ENCODE measurements around the gene PGBD4. TPM values are rescaled to one million over a fixed set of nuclear protein-coding genes. Genes with fewer than 3 reads are reported as not detected.

Gene PGBD4
- total RNA-seq, 2 donors from 2014 or later: 1.0 to 4.6 TPM

- Histone ChIP-seq H3K27ac (no peak overlapping the region), H3K36me3 (replicated peaks in 1 of 2; ENCODE audit: insufficient read depth in 1 of 2, low read depth in 2 of 2) (no peaks in the 10 kb centered on the region), H3K4me3 (no peak overlapping the region), H3K4me1 (no peaks in the 10 kb centered on the region), H3K27me3 (no peaks in the 10 kb centered on the region), H3K9me3 (no peaks in the 10 kb centered on the region)
- ATAC-seq: no peak
- WGBS, 2 donors: 92 to 93% methylated on average over 1 of the region's 1 CpG
- TF ChIP-seq POLR2A (IDR thresholded peaks at IDR 0.05): no peak
- intact Hi-C loops (cut with DNase I): no loop called here
- no peak for DNase-seq
Observed at GRCh38 chr15:34133511-34133910, 31.6 kb downstream of the PGBD4 start.

- Histone ChIP-seq H3K27ac (no peak overlapping the region), H3K4me3 (no peak overlapping the region), H3K27me3 (no peaks in the 10 kb centered on the region), H3K4me1 (no peaks in the 10 kb centered on the region), H3K36me3 (replicated peaks in 1 of 2; ENCODE audit: insufficient read depth in 1 of 2, low read depth in 2 of 2) (peaks cover 0 to 10% of the 10 kb centered on the region in 2 donors), H3K9me3 (no peaks in the 10 kb centered on the region)
- WGBS, 2 donors: 59 to 60% methylated on average over 6 of the region's 6 CpGs
- DNase-seq (no peak), ATAC-seq (no peak)
- intact Hi-C loops (cut with DNase I): no loop called here
- TF ChIP-seq CTCF (IDR thresholded peaks at IDR 0.05) (no peak), POLR2A (IDR thresholded peaks at IDR 0.05) (no peak)
Observed at GRCh38 chr15:34147371-34148140, 45.7 kb downstream of the PGBD4 start.

- intact Hi-C loops (cut with DNase I): no loop called here
- WGBS, 2 donors: 88 to 93% methylated on average over 7 of the region's 7 CpGs
Observed at GRCh38 chr15:34154725-34155204, 52.9 kb downstream of the PGBD4 start.

GRCh38 chr15:34155859-34156258 is 54.0 kb downstream of the PGBD4 start:
- intact Hi-C loops (cut with DNase I): no loop called here
- H3K27me3 ChIP-seq: no peaks in the 10 kb centered on the region
- TF ChIP-seq CTCF (IDR thresholded peaks at IDR 0.05) (no peak), POLR2A (IDR thresholded peaks at IDR 0.05) (no peak)
- H3K27ac ChIP-seq: no peak overlapping the region
- ATAC-seq (no peak), DNase-seq (no peak)
- H3K4me3 ChIP-seq: no peak overlapping the region
- peaks cover 0 to 10% (median 0%) of the 10 kb centered on the region in 3 donors for H3K9me3 ChIP-seq
- H3K36me3 ChIP-seq (replicated peaks in 1 of 2; ENCODE audit: insufficient read depth in 1 of 2, low read depth in 2 of 2): peaks cover under 1 to 8% of the 10 kb centered on the region in 2 donors
- WGBS, 2 donors: 89 to 96% methylated on average over 6 to 7 of the region's 7 CpGs
- no peaks in the 10 kb centered on the region for H3K4me1 ChIP-seq

More at GRCh38 chr15:34154725-34155204, 52.9 kb downstream of the PGBD4 start:
- DNase-seq: no peak
- Histone ChIP-seq H3K27ac (no peak overlapping the region), H3K4me1 (no peaks in the 10 kb centered on the region), H3K27me3 (no peaks in the 10 kb centered on the region), H3K4me3 (no peak overlapping the region), H3K36me3 (replicated peaks in 1 of 2; ENCODE audit: insufficient read depth in 1 of 2, low read depth in 2 of 2) (peaks cover 8 to 10% of the 10 kb centered on the region in 2 donors), H3K9me3 (peaks cover 0 to 10% (median 0%) of the 10 kb centered on the region in 3 donors)
- TF ChIP-seq CTCF (IDR thresholded peaks at IDR 0.05) (no peak), POLR2A (IDR thresholded peaks at IDR 0.05) (no peak)
- no peak for ATAC-seq

Other genes starting within 250 kb of the PGBD4 start
- gene CHRM5, start 133.6 kb upstream of the PGBD4 start, total RNA-seq: not detected
- 10 to 100 TPM; 10.5 to 12.2 TPM for gene AVEN, start 62.9 kb upstream of the PGBD4 start, total RNA-seq
- 10 to 100 TPM; 27.4 to 27.8 TPM for gene EMC7, start 221 bp upstream of the PGBD4 start, total RNA-seq
- gene KATNBL1, start 108.0 kb downstream of the PGBD4 start, total RNA-seq: 10 to 100 TPM; 45.8 to 50.3 TPM
- gene EMC4, start 122.9 kb downstream of the PGBD4 start, total RNA-seq: 10 to 100 TPM; 46.5 to 52.9 TPM
- gene SLC12A6, start 235.7 kb downstream of the PGBD4 start, total RNA-seq: 10 to 100 TPM; 15.0 to 16.2 TPM
- 10 to 100 TPM; 25.7 to 32.4 TPM for gene NOP10, start 241.1 kb downstream of the PGBD4 start, total RNA-seq
- gene NUTM1, start 241.2 kb downstream of the PGBD4 start, total RNA-seq: not detected

All from body of pancreas (tissue), 4 donors.